ENCODE results near the gene PEX1. TPM values are rescaled to one million over a fixed set of nuclear protein-coding genes. Genes with fewer than 3 reads are reported as not detected.
"Not testable (repeated sequence)": the region's sequence is repeated elsewhere in the genome, so short reads cannot be mapped to it uniquely, and the experiment has no call there.

PEX1 gene
- polyA plus RNA-seq, 2 of the 4 experiments (the other 2 are of a cell fraction) = 8.8 to 23.2 TPM

DNA sequence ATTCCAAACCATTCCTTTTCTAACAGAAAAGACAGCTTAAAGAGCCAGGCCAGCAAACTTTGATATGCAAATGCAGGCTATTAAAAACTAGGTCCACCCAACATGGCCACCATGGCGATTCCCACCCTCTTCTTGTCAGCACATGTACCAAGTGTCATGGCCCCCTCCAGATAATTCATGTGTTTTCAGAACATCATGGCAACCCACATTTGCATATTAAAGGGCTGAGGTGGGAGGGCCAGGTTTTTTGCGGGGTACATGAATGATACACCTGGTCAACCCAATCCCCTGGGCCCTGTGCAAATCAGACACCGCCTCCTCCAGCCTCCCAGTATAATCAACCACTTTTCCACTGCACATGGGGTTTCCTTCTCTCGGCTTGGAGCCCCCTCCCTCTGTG lies 49.6 kb downstream of the PEX1 start:
- ChIA-PET POLR2A (no interaction called here), CTCF (interaction anchor here (1.3 kb wide), 1 partner anchor 14 kb away, joined by 3 read pairs; no protein-coding TSS in a partner anchor)
- FAIRE-seq (no peak), DNase-seq (ENCODE audit: low read depth in 1 of 2, low spot score in 1 of 2) (no peak), ATAC-seq (no peak)
- Histone ChIP-seq H3K4me1 (no peaks in the 10 kb centered on the region), H3K4me3 (no peak overlapping the region), H3K9me3 (no peaks in the 10 kb centered on the region), H3K27ac (no peak overlapping the region), H3K4me2 (no peak overlapping the region)
- WGBS (ENCODE audit: missing lambda C conversion rate) = 89% methylated on average over 4 of the region's 4 CpGs
- TF ChIP-seq TFCP2L1 (CRISPR knock-in tag; IDR thresholded peaks at IDR 0.05) = no peak
- no peak for TF ChIP-seq BHLHE40 (IDR thresholded peaks at IDR 0.05; ENCODE audit: low read depth, low read length)
- no peak for TF ChIP-seq POLR2A (IDR thresholded peaks at IDR 0.05; ENCODE audit: low read length)
- no peak for TF ChIP-seq PHF8 (IDR thresholded peaks at IDR 0.05; ENCODE audit: borderline replicate concordance, low read depth)

DNA sequence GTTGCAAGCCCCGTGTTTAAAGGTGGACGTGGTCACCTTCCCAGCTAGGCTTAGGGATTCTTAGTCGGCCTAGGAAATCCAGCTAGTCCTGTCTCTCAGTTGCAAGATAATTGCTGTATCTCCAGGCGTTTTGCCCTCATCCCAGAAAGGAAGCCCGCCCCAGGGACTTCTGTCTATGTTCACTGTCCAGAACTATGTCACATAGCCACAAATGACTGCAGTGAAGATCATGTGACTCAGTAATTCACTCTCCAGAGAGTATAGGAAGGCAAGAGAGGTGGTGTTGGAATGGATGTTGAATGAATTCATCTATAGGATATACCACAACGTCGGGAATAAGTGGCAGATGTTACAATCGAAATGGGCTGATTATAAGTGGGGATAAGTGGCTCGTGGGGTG lies 50.2 kb downstream of the PEX1 start:
- no peaks in the 10 kb centered on the region for H3K4me1 ChIP-seq
- H3K9me3 ChIP-seq = no peaks in the 10 kb centered on the region
- no peak overlapping the region for H3K27ac ChIP-seq
- no peak for DNase-seq (ENCODE audit: low read depth in 1 of 2, low spot score in 1 of 2)
- FAIRE-seq = no peak
- ChIA-PET CTCF (interaction anchor here (1.3 kb wide), 1 partner anchor 14 kb away, joined by 3 read pairs; no protein-coding TSS in a partner anchor), POLR2A (no interaction called here)
- H3K4me3 ChIP-seq = no peak overlapping the region
- no peak for TF ChIP-seq KDM1A (IDR thresholded peaks at IDR 0.05; ENCODE audit: low read depth)
- TF ChIP-seq HOXB13 (CRISPR knock-in tag; IDR thresholded peaks at IDR 0.05; ENCODE audit: low read depth) = no peak
- TF ChIP-seq, protein P1, sequence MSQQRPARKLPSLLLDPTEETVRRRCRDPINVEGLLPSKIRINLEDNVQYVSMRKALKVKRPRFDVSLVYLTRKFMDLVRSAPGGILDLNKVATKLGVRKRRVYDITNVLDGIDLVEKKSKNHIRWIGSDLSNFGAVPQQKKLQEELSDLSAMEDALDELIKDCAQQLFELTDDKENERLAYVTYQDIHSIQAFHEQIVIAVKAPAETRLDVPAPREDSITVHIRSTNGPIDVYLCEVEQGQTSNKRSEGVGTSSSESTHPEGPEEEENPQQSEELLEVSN (IDR thresholded peaks at IDR 0.05; ENCODE audit: borderline replicate concordance, low read depth) = no peak
- TF ChIP-seq RCOR1 (IDR thresholded peaks at IDR 0.05; ENCODE audit: low read depth, low read length) = no peak
- TF ChIP-seq TP53 (CRISPR knock-in tag; IDR thresholded peaks at IDR 0.05) = no peak
- no peak for TF ChIP-seq RARB (CRISPR knock-in tag; IDR thresholded peaks at IDR 0.05)
- TF ChIP-seq MAFK (IDR thresholded peaks at IDR 0.05; ENCODE audit: partially characterized antibody) = no peak
- no peak for TF ChIP-seq ZFP36 (IDR thresholded peaks at IDR 0.05; ENCODE audit: borderline replicate concordance, partially characterized antibody)
- no peak for TF ChIP-seq CBX8 (IDR thresholded peaks at IDR 0.05)
- TF ChIP-seq MYC (IDR thresholded peaks at IDR 0.05; ENCODE audit: borderline replicate concordance, low read length) = no peak
- no peak for ATAC-seq
- H3K4me2 ChIP-seq = no peak overlapping the region
- WGBS (ENCODE audit: missing lambda C conversion rate) = 59% methylated on average over 9 of the region's 9 CpGs

DNA sequence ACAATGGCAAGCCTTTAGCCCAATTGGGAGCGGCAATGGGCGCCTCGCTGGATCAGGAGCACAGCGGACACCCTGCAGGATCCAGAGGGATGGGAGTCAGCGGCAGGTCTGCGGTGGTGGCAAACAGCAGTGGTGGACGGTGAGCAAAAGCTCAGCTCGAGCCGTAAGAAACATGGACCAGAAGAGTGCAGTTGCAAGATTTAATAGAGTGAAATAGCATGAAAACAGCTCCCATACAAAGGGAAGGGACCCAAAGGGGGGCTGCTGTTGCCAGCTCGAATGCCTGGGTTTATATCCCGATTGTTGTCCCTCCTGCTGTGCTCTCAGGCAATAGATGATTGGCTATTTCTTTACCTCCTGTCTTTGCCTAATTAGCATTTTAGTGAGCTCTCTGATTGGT lies 50.6 kb downstream of the PEX1 start, which contains the start of gene ERVW-1:
ERVW-1 (minus strand) TSS at position 266 of the 400 bp plus-strand sequence. CDS start 7,565 bp downstream, outside the sequence.
- CTCF ChIA-PET = interaction anchor here (1.3 kb wide), 1 partner anchor 15 kb away, joined by 3 read pairs; no protein-coding TSS in a partner anchor
- FAIRE-seq; H3K4me2 ChIP-seq; POLR2A ChIA-PET; H3K4me1 ChIP-seq; DNase-seq (ENCODE audit: low read depth in 1 of 2, low spot score in 1 of 2); H3K27ac ChIP-seq; H3K9me3 ChIP-seq; ATAC-seq; H3K4me3 ChIP-seq: not testable (repeated sequence)
- 92% methylated on average over 8 of the region's 11 CpGs for WGBS (ENCODE audit: missing lambda C conversion rate)

DNA sequence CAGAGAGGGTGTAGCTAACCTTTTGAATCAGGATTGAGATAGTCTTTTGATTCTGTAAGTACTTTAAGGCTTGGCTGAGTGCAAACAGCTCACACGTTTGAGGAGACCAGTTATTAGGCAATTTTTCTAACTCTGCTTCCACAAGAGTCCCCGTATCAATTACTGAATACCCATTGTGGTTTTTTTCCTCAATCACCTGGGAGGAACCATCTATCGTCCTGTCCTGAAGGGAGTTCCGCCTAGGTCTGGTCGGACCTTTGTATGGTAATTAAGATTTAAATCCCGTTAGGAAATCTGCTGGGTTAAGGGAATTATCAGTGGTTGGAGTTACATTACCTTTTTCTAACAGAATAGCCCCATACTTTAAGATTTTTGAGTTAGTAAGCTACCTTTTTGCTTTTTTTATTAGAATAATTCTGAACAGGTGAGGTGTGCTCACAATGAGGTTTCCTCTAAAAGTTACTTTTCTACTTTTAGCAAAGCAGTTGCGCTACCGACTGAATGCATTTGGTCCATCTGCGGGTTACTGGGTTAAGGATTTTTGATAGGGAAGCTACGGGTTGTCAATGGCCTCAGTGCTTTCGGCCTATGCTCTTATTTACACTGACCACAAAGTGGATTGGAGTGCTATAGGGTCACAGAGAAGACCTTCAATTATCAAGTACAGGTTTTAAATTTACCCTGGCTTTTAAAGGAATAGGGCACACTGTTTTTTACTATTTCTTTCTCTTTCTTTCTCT lies 52.3 kb downstream of the PEX1 start:
- DNase-seq (ENCODE audit: low read depth in 1 of 2, low spot score in 1 of 2); ATAC-seq; H3K27ac ChIP-seq; H3K4me1 ChIP-seq; H3K4me2 ChIP-seq; FAIRE-seq; POLR2A ChIA-PET; H3K9me3 ChIP-seq; H3K4me3 ChIP-seq: not testable (repeated sequence)
- WGBS (ENCODE audit: missing lambda C conversion rate) = 75% methylated on average over 11 of the region's 11 CpGs
- CTCF ChIA-PET = interaction anchor here (1.2 to 2.2 kb wide), 3 partner anchors 8 to 16 kb away, joined by 3 to 8 read pairs (median 3); no protein-coding TSS in a partner anchor

DNA sequence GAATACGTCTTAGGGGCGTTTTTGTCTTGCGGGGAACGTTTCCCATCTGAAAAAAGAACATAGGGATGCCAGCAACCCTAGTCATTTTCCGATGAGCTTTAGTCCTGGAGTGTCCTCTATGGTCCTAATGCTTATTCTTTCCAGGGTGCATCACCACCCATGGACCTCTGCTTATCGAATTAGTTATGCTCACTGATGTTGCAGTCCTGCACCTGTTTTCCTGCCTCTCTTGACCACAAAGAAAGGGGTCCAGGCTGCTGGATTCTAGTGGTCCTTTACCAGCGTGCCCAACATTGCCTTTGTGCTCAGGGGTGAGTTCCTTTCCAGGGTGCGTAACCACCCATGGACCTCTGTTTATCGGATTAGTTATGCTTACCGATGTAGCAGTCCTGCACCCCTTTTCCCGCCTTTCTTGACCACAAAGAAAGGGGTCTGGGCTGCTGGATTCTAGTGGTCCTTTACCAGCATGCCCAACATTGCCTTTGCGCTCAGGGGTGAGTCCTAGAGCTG lies 53.0 kb downstream of the PEX1 start:
- ATAC-seq; H3K27ac ChIP-seq; H3K4me1 ChIP-seq; H3K4me2 ChIP-seq; DNase-seq (ENCODE audit: low read depth in 1 of 2, low spot score in 1 of 2); FAIRE-seq; H3K4me3 ChIP-seq; H3K9me3 ChIP-seq; POLR2A ChIA-PET: not testable (repeated sequence)
- WGBS (ENCODE audit: missing lambda C conversion rate) = 74% methylated on average over 12 of the region's 12 CpGs
- CTCF ChIA-PET = interaction anchor here (2.2 kb wide), 1 partner anchor 14 kb away, joined by 8 read pairs; no protein-coding TSS in a partner anchor

DNA sequence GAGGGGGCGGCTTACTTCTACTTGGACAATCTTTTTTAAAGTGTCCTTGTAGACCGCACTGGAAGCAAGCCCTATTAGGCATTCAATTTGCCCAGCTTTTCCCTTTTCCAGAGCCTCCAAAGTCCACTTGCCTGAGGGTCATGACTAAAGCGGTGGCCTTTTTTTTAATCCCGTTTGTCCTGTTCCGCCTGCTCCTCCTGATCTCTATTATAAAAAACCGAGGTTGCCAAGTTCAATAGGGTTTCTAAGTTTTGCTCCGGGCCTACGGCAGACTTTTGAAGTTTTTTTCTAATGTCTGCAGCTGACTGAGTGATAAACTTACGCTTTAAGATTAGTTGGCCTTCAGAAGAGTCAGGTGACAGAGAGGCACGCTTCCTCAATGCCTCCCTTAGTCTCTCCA lies 54.3 kb downstream of the PEX1 start:
- POLR2A ChIA-PET; DNase-seq (ENCODE audit: low read depth in 1 of 2, low spot score in 1 of 2); FAIRE-seq; H3K4me3 ChIP-seq; H3K9me3 ChIP-seq; H3K4me1 ChIP-seq; H3K27ac ChIP-seq; ATAC-seq; H3K4me2 ChIP-seq; CTCF ChIA-PET: not testable (repeated sequence)
- WGBS (ENCODE audit: missing lambda C conversion rate) = 82% methylated on average over 10 of the region's 10 CpGs

DNA sequence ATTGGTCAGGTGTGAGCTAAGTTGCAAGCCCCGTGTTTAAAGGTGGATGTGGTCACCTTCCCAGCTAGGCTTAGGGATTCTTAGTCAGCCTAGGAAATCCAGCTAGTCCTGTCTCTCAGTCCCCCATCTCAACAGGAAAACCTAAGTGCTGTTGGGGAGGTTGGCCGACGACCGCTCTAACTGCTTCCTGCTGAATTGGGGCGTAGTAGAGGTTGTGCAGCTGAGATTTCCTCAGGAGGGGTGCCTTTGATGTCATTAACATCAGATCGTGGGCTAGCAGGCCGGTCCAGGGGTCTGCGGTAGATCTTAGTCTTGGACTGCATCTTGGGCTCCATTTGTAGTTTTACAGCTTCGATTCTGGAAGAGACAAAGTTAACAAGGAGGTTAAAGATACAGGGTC lies 59.7 kb downstream of the PEX1 start:
- DNase-seq (ENCODE audit: low read depth in 1 of 2, low spot score in 1 of 2); H3K4me1 ChIP-seq; ATAC-seq; H3K27ac ChIP-seq; H3K9me3 ChIP-seq; H3K4me2 ChIP-seq; H3K4me3 ChIP-seq; FAIRE-seq; POLR2A ChIA-PET: not testable (repeated sequence)
- CTCF ChIA-PET = interaction anchor here (1.6 to 4.6 kb wide), 2 partner anchors 8 to 21 kb away, joined by 3 to 19 read pairs; partner anchors contain the start of gene GATAD1
- 79% methylated on average over 9 of the region's 9 CpGs for WGBS (ENCODE audit: missing lambda C conversion rate)

All from A549 (cell line).